ENCODE data around the gene C6orf132.

Gene C6orf132

DNA sequence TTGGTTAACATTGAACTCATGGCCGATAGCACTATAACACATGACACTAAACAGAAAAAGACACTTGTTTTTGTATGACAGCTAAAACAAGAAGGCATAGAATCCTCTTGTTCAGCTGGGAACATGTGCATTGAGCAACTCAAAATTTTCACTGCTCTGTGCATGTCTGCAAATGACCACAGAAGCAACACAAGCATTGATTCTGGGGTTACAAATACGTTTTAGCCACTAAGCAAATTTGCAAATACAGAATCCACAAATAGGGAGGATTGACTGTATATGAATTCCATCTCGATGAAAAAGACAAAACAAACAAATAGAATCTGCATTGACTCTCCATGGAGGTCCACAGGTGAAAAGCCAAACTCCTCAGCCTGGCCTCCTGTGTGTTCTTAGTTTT is 31.7 kb downstream of the C6orf132 start:
- Mint-ChIP-seq H3K27ac (no peak overlapping the region), H3K4me1 (peaks cover 6% of the 10 kb centered on the region), H3K9me3 (no peaks in the 10 kb centered on the region), H3K4me3 (no peak overlapping the region), H3K27me3 (ENCODE audit: low read depth) (peaks cover 15% of the 10 kb centered on the region), H3K36me3 (ENCODE audit: low read depth) (no peaks in the 10 kb centered on the region)
- TF ChIP-seq, protein P1, sequence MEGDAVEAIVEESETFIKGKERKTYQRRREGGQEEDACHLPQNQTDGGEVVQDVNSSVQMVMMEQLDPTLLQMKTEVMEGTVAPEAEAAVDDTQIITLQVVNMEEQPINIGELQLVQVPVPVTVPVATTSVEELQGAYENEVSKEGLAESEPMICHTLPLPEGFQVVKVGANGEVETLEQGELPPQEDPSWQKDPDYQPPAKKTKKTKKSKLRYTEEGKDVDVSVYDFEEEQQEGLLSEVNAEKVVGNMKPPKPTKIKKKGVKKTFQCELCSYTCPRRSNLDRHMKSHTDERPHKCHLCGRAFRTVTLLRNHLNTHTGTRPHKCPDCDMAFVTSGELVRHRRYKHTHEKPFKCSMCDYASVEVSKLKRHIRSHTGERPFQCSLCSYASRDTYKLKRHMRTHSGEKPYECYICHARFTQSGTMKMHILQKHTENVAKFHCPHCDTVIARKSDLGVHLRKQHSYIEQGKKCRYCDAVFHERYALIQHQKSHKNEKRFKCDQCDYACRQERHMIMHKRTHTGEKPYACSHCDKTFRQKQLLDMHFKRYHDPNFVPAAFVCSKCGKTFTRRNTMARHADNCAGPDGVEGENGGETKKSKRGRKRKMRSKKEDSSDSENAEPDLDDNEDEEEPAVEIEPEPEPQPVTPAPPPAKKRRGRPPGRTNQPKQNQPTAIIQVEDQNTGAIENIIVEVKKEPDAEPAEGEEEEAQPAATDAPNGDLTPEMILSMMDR (IDR thresholded peaks at IDR 0.05; ENCODE audit: unreplicated experiment in 3 of 3) = no peak

DNA sequence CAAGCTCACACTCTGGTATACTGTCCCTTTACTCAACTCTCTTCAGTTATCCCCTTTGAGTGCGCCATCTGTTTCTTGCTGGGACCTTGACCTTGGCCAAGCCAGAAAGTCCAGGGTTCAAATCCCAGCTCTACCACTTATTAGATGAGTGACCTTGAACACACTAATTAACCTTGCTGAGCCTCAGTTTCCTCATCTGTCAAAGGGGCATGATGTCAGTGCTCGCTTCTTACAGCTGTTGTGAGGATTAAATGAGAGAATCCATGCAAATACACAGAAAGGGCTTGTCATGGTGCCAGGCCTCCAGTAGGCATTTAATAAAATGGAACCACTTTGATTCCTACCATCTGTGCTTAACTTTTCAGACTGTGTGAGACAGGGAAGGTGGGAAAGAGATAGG is 34.3 kb downstream of the C6orf132 start:
- Mint-ChIP-seq H3K4me1 (peaks cover 7% of the 10 kb centered on the region), H3K36me3 (ENCODE audit: low read depth) (no peaks in the 10 kb centered on the region)
- TF ChIP-seq, protein P1 (IDR thresholded peaks at IDR 0.05; ENCODE audit: unreplicated experiment in 3 of 3) = no peak

DNA sequence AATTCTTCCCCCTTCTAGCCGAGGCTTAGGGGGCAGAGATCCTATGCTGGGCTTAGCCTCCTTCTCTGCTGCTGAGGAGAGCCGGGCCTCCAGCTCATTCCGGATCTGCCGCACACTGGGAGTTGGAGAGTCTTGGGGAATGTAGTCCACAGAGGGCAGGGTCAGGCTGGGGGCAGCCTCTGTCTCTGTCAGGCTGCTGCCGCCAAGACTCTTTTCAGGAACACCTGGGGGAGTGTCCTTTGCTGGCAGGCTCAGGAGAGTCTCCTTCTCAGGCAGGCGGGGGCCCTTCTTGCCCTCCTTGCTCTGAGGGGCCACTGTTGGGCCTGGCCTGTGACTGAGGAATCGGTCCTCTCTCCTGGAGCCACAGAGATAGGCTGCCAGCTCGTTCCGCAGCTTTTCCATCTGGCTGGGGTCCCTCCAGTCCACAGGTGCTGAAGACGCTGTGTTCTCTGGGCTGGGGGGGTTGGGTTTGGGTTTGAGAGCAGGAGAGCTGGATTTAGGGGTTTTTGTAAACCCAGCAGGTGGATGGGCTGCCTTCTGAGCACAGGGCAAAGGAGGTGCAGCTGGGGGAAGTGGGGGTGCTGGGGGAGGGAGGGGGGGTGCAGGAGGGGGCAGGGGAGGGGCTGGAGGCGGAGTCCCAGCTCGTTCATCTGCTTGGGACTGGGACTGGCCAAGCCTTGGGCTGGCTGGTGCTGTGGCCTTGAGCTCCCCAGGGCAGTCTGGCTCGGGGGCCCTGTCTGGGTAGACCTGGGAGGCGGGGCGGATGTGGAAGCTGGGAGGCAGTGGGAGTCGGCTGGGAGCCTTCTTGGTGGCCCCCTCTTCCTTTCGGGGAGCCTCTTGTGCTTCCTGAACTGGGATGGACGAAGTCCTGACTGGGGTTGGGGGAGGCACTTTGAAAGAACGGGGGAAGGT is 36.1 kb downstream of the C6orf132 start:
- peak overlapping the region; percentile 46 to 81 (median 63) for H3K27ac Mint-ChIP-seq
- no peaks in the 10 kb centered on the region for H3K36me3 Mint-ChIP-seq (ENCODE audit: low read depth)
- H3K4me3 Mint-ChIP-seq = peak overlapping the region; percentile 42 to 50 (median 44)
- H3K27me3 Mint-ChIP-seq (ENCODE audit: low read depth) = peaks cover 17% of the 10 kb centered on the region
- no peaks in the 10 kb centered on the region for H3K9me3 Mint-ChIP-seq
- H3K4me1 Mint-ChIP-seq = peaks cover 7% of the 10 kb centered on the region
- TF ChIP-seq, protein P1 (IDR thresholded peaks at IDR 0.05; ENCODE audit: unreplicated experiment in 3 of 3) = no peak

More for the DNA sequence above, 34.3 kb downstream of the C6orf132 start:
- Mint-ChIP-seq H3K9me3 (no peaks in the 10 kb centered on the region), H3K27ac (no peak overlapping the region), H3K27me3 (ENCODE audit: low read depth) (peaks cover 22% of the 10 kb centered on the region), H3K4me3 (no peak overlapping the region)

DNA sequence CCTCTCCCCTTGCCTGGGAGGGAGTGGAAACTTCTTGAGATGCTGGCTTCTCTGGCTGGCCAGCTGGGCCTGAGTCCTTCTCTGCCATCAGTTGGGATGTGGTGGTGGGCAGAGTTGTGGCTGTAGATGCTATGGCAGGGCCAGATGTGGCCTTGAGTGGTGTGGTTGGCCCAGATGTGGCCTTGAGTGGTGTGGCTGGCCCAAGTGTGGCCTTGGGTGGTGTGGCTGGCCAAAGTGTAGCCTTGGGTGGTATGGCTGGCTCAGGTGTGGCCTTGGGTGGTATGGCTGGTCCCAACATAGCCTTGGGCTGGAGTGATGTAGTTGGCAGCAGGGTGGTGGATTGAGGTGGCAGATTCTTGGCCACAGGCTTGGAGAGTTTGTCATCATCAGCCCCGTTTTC is 36.7 kb downstream of the C6orf132 start:
- H3K36me3 Mint-ChIP-seq (ENCODE audit: low read depth) = no peaks in the 10 kb centered on the region
- H3K27me3 Mint-ChIP-seq (ENCODE audit: low read depth) = peaks cover 17% of the 10 kb centered on the region

DNA sequence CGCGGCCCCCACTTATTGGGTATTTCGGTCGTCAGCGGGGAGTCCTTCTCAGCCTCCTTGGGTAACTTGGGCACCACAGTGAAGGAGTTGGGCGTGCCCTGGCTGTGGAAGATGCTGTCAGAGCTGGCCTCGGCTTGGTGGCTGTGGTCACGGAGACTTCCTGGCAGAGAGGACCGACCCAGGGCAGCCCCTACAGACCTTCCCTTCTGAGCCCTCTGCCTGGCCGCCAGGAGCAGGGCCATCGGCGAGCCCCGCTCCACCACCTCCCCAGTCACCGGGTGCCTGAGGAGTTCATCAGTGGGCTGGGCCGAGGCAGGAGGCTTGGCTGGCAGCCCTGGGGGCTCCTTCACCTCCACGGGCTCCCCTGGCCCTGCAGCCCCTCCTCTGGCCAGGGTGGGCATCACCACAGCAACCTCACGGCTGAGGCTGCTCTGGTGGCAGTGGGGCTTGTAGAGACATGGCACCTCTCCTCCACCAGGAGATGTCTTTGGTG is 37.2 kb downstream of the C6orf132 start:
- H3K27ac Mint-ChIP-seq = no peak overlapping the region
- TF ChIP-seq, protein P1 (IDR thresholded peaks at IDR 0.05; ENCODE audit: unreplicated experiment in 3 of 3) = no peak
- no peaks in the 10 kb centered on the region for H3K36me3 Mint-ChIP-seq (ENCODE audit: low read depth)
- no peaks in the 10 kb centered on the region for H3K9me3 Mint-ChIP-seq
- H3K4me3 Mint-ChIP-seq = peak overlapping the region in 1 of 3 experiments; percentile 56
- peaks cover 17% of the 10 kb centered on the region for H3K27me3 Mint-ChIP-seq (ENCODE audit: low read depth)
- peaks cover 9% of the 10 kb centered on the region for H3K4me1 Mint-ChIP-seq

More for the DNA sequence above, 36.7 kb downstream of the C6orf132 start:
- Mint-ChIP-seq H3K27ac (peak overlapping the region; percentile 46 to 81 (median 63)), H3K4me1 (peaks cover 7% of the 10 kb centered on the region), H3K4me3 (peak overlapping the region; percentile 42 to 50 (median 44)), H3K9me3 (no peaks in the 10 kb centered on the region)
- TF ChIP-seq, protein P1 (IDR thresholded peaks at IDR 0.05; ENCODE audit: unreplicated experiment in 3 of 3) = no peak
